Panc1 (cell line): ENCODE measurements around the gene GPA33. TPM values are rescaled to one million over a fixed set of nuclear protein-coding genes. Genes with fewer than 3 reads are reported as not detected.

Experiments
- ATAC-seq: fragments of 200-7000 bp; cut with Tn5 transposase; 2 replicates; pipeline ENCODE4 v1.9.1; 2020; ENCODE audit warnings: mild to moderate bottlenecking, moderate library complexity
- BruUV-seq: library from RNA; stranded (reverse); fragments of 400-500 nt; replicated peaks from 2 replicates; lab custom pipeline; 2021; lab: Mats Ljungman, UMichigan
- CTCF ChIA-PET: fragments of 300-600 bp; sonication (Branson Sonifier 250); formaldehyde crosslinking; loops from one replicate; lab custom pipeline; 2022; ENCODE audit warnings: antibody characterized with exemption; lab: Charles Lee
- POLR2A ChIA-PET: fragments of 300-600 bp; sonication (Branson Sonifier 250); formaldehyde crosslinking; loops from one replicate; lab custom pipeline; 2022; ENCODE audit warnings: antibody characterized with exemption; lab: Charles Lee
- DNase-seq: peaks from one replicate; pipeline ENCODE4 v3.0.0-alpha.2; 2010; ENCODE audit warnings: low read depth, low spot score
- H3K27ac ChIP-seq: 2 replicates; pipeline ENCODE4 v1.5.1; 2011; ENCODE audit warnings: mild to moderate bottlenecking, low read length, inconsistent platforms
- H3K27me3 ChIP-seq: fragments of 200-500 bp; sonication (Bioruptor generic); 2 replicates; pipeline ENCODE4 v1.6.0; 2014; ENCODE audit warnings: low read length, inconsistent platforms; ENCODE audit not compliant: control insufficient read depth, insufficient read depth
- H3K36me3 ChIP-seq: fragments of 200-500 bp; sonication (Bioruptor generic); 2 replicates; pipeline ENCODE4 v1.5.1; 2014; ENCODE audit warnings: inconsistent platforms, mild to moderate bottlenecking, low read length, moderate library complexity; ENCODE audit not compliant: control insufficient read depth, insufficient read depth
- H3K4me1 ChIP-seq: 2 replicates; pipeline ENCODE4 v1.5.1; 2011; ENCODE audit warnings: inconsistent platforms, mild to moderate bottlenecking, low read length, moderate library complexity; ENCODE audit not compliant: control insufficient read depth, insufficient read depth
- H3K4me3 ChIP-seq, 2 experiments: 2 replicates each; pipeline ENCODE4 v1.5.1; 2011 to 2012; ENCODE audit warnings: low read depth in 2 of 2, low read length in 2 of 2, mild to moderate bottlenecking in 2 of 2, inconsistent platforms in 1 of 2, moderate library complexity in 1 of 2
- H3K9me3 ChIP-seq: fragments of 200-500 bp; sonication (Bioruptor generic); 2 replicates; pipeline ENCODE4 v1.5.1; 2014; ENCODE audit warnings: low read depth, mild to moderate bottlenecking, inconsistent platforms, low read length, moderate library complexity; ENCODE audit not compliant: control insufficient read depth, insufficient read depth
- CTCF ChIP-seq: fragments of 450-650 bp; IDR thresholded peaks from 2 replicates; pipeline ENCODE4 v1.5.1; 2017; ENCODE audit warnings: mild to moderate bottlenecking
- POLR2AphosphoS5 ChIP-seq: IDR thresholded peaks from 2 replicates; pipeline ENCODE4 v1.6.1; 2012; ENCODE audit warnings: mild to moderate bottlenecking, low read depth, low read length, moderate library complexity
- REST ChIP-seq, 2 experiments: IDR thresholded peaks; 2 replicates each; pipeline ENCODE4 v1.6.1; 2011 to 2012; ENCODE audit warnings: low read depth in 2 of 2, control low read depth in 1 of 2, low read length in 1 of 2, mild to moderate bottlenecking in 1 of 2, moderate library complexity in 1 of 2; ENCODE audit not compliant: insufficient read depth in 1 of 2
- SIN3A ChIP-seq: IDR thresholded peaks from 2 replicates; pipeline ENCODE4 v1.6.1; 2012; ENCODE audit warnings: low read depth, mild to moderate bottlenecking, low read length, moderate library complexity, borderline replicate concordance; ENCODE audit not compliant: insufficient read depth
- TCF7L2 ChIP-seq: IDR thresholded peaks from 2 replicates; pipeline ENCODE4 v1.6.1; 2011; ENCODE audit warnings: mild to moderate bottlenecking, low read depth, low read length, inconsistent platforms
- in situ Hi-C: cut with HindIII; loops from 2 replicates; pipeline ENCODE4 v1.10.0; 2016; ENCODE audit warnings: low sequenced_read_pairs, low pct_unique_long_range_greater_than_20kb
- intact Hi-C: fragments of 100-400 bp; cut with micrococcal nuclease; formaldehyde crosslinking; loops from one replicate; pipeline ENCODE4 v1.10.0; 2022; ENCODE audit not compliant: unreplicated experiment
- total RNA-seq: library from RNA; stranded (reverse); gene quantifications from one replicate; pipeline ENCODE4 v1.2.1, GENCODE V29; 2021; ENCODE audit not compliant: unreplicated experiment

Gene GPA33
- total RNA-seq, 1 experiment from 2014 or later = 0.18 TPM

- ChIA-PET CTCF (no interaction called here), POLR2A (no interaction called here)
- TF ChIP-seq SIN3A (no peak), REST (IDR thresholded peaks at IDR 0.05; ENCODE audit: insufficient read depth in 1 of 2, low read depth in 2 of 2, low read length in 1 of 2) (no peak), CTCF (no peak), TCF7L2 (no peak), POLR2AphosphoS5 (no peak)
- no peak overlapping the region for H3K27ac ChIP-seq
- no peak for DNase-seq
- BruUV-seq = no TSS peak
- H3K27me3 ChIP-seq = peaks cover 2% of the 10 kb centered on the region; the same call in 1 of the 2 replicates
- in situ Hi-C loops (no loop called here), intact Hi-C loops (no loop called here)
- no peaks in the 10 kb centered on the region for H3K9me3 ChIP-seq
- no peak for ATAC-seq
- peaks cover 5% of the 10 kb centered on the region for H3K4me1 ChIP-seq
- H3K36me3 ChIP-seq = no peaks in the 10 kb centered on the region
- no peak overlapping the region for H3K4me3 ChIP-seq
Observed at GRCh38 chr1:167102906-167103573, 12.9 kb upstream of the GPA33 start.

- in situ Hi-C loops (no loop called here), intact Hi-C loops (no loop called here)
- DNase-seq = no peak
- TF ChIP-seq SIN3A (no peak), REST (IDR thresholded peaks at IDR 0.05; ENCODE audit: insufficient read depth in 1 of 2, low read depth in 2 of 2, low read length in 1 of 2) (no peak), CTCF (no peak), POLR2AphosphoS5 (no peak), TCF7L2 (no peak)
- ChIA-PET POLR2A (interaction anchor here (0.6 kb wide), 1 partner anchor 232 kb away, joined by 10 read pairs; no protein-coding TSS in a partner anchor), CTCF (interaction anchor here (0.7 kb wide), 1 partner anchor 438 kb away, joined by 4 read pairs; no protein-coding TSS in a partner anchor)
- Histone ChIP-seq H3K36me3 (no peaks in the 10 kb centered on the region), H3K27ac (no peak overlapping the region), H3K27me3 (peaks cover 2% of the 10 kb centered on the region; the same call in 1 of the 2 replicates), H3K9me3 (no peaks in the 10 kb centered on the region), H3K4me3 (no peak overlapping the region), H3K4me1 (peaks cover 5% of the 10 kb centered on the region)
- BruUV-seq = no TSS peak
- no peak for ATAC-seq
Observed at GRCh38 chr1:167101754-167102153, 11.6 kb upstream of the GPA33 start.
